ENCODE measurements around the gene GAB3. TPM values are rescaled to one million over a fixed set of nuclear protein-coding genes. Genes with fewer than 3 reads are reported as not detected.

GAB3 gene
- total and polyA plus RNA-seq, 2 experiments from 2014 or later, result 0.89 to 1.8 TPM

GRCh38 chrX:154797006-154797405, 46.1 kb upstream of the GAB3 start:
- Mint-ChIP-seq H3K36me3 (ENCODE audit: low read depth) (no peaks in the 10 kb centered on the region), H3K9me3 (no peaks in the 10 kb centered on the region), H3K27me3 (ENCODE audit: insufficient read depth, low read depth, poor library complexity) (peaks cover 4% of the 10 kb centered on the region), H3K27ac (no peak overlapping the region), H3K4me1 (peaks cover 23% of the 10 kb centered on the region), H3K4me3 (no peak overlapping the region)
- Histone ChIP-seq H3K27me3 (ENCODE audit: insufficient read depth) (0 out of 2 replicates have a peak, but pooled peaks cover 3% of the 10 kb centered on the region), H3K27ac (ENCODE audit: low read depth) (no peak overlapping the region), H3K4me3 (no peak overlapping the region), H4K20me1 (replicated peaks; ENCODE audit: insufficient read depth) (no peaks in the 10 kb centered on the region), H3K4me2 (peak overlapping the region; percentile 42; the same call in 1 of the 2 replicates), H3K79me2 (replicated peaks; ENCODE audit: insufficient read depth) (peaks cover 6% of the 10 kb centered on the region; the same call in 1 of the 2 replicates), H3K9me2 (ENCODE audit: insufficient read depth) (no peaks in the 10 kb centered on the region), H2AFZ (no peak overlapping the region), H3K36me3 (ENCODE audit: insufficient read depth) (no peaks in the 10 kb centered on the region), H3F3A (replicated peaks; ENCODE audit: low read depth) (no peaks in the 10 kb centered on the region), H3K4me1 (ENCODE audit: insufficient read depth) (peaks cover 21% of the 10 kb centered on the region; the same call in 1 of the 2 replicates)
- ATAC-seq, result no peak
- TF ChIP-seq CREB1 (CRISPR knock-in tag; IDR thresholded peaks at IDR 0.05; ENCODE audit: low read depth), result no peak
- no peak for TF ChIP-seq POLR2AphosphoS5 (IDR thresholded peaks at IDR 0.05; ENCODE audit: low read depth)
- no peak for TF ChIP-seq JUNB (IDR thresholded peaks at IDR 0.05; ENCODE audit: unreplicated experiment)
- no peak for TF ChIP-seq CTCF (conservative IDR thresholded peaks at IDR 0.05; ENCODE audit: low read depth in 2 of 2)
- TF ChIP-seq ZNF114 (CRISPR knock-in tag; IDR thresholded peaks at IDR 0.05), result no peak
- TF ChIP-seq ZNF331 (CRISPR knock-in tag; IDR thresholded peaks at IDR 0.05; ENCODE audit: low read depth), result no peak
- no peak for TF ChIP-seq ETS1 (IDR thresholded peaks at IDR 0.05)
- DNase-seq (ENCODE audit: low spot score), result peak; percentile 29

- H3K36me3 ChIP-seq (ENCODE audit: insufficient read depth), result no peaks in the 10 kb centered on the region
- Mint-ChIP-seq H3K4me1 (peaks cover 21% of the 10 kb centered on the region), H3K9me3 (no peaks in the 10 kb centered on the region), H3K4me3 (no peak overlapping the region), H3K36me3 (ENCODE audit: low read depth) (no peaks in the 10 kb centered on the region), H3K27ac (no peak overlapping the region), H3K27me3 (ENCODE audit: insufficient read depth, low read depth, poor library complexity) (no peaks in the 10 kb centered on the region)
- peaks cover 19% of the 10 kb centered on the region for H3K4me1 ChIP-seq (ENCODE audit: insufficient read depth)
- H3F3A ChIP-seq (replicated peaks; ENCODE audit: low read depth), result no peaks in the 10 kb centered on the region
- H3K79me2 ChIP-seq (replicated peaks; ENCODE audit: insufficient read depth), result peaks cover 6% of the 10 kb centered on the region; the same call in 1 of the 2 replicates
- H3K27me3 ChIP-seq (ENCODE audit: insufficient read depth), result no peaks in the 10 kb centered on the region
- no peak overlapping the region for H3K4me2 ChIP-seq
- no peaks in the 10 kb centered on the region for H3K9me2 ChIP-seq (ENCODE audit: insufficient read depth)
- no peak for ATAC-seq
- DNase-seq (ENCODE audit: low spot score), result no peak
- H2AFZ ChIP-seq, result no peak overlapping the region
- no peaks in the 10 kb centered on the region for H4K20me1 ChIP-seq (replicated peaks; ENCODE audit: insufficient read depth)
- no peak overlapping the region for H3K27ac ChIP-seq (ENCODE audit: low read depth)
- H3K4me3 ChIP-seq, result no peak overlapping the region
- no peak for TF ChIP-seq ZNF331 (CRISPR knock-in tag; IDR thresholded peaks at IDR 0.05; ENCODE audit: low read depth)
- no peak for TF ChIP-seq ZNF462 (CRISPR knock-in tag; IDR thresholded peaks at IDR 0.05)
- no peak for TF ChIP-seq CTCF (conservative IDR thresholded peaks at IDR 0.05; ENCODE audit: low read depth in 2 of 2)
- TF ChIP-seq EZH2 (IDR thresholded peaks at IDR 0.05; ENCODE audit: low read depth, unreplicated experiment), result no peak
- TF ChIP-seq ZNF114 (CRISPR knock-in tag; IDR thresholded peaks at IDR 0.05), result no peak
Observed at GRCh38 chrX:154795016-154795415, 44.1 kb upstream of the GAB3 start.
